ACHN (cell line): Measurements from ENCODE around the gene VAV2.

ENCODE experiments used
- DNase-seq: peaks from one replicate; pipeline ENCODE4 v3.0.0-alpha.2; 2015
- in situ Hi-C: cut with HindIII; loops from 2 replicates; pipeline ENCODE4 v1.10.0; 2017; ENCODE audit warnings: low sequenced_read_pairs, low pct_ligation_motif_present, low pct_unique_long_range_greater_than_20kb

The VAV2 gene

GRCh38 chr9:133991964-133992779, at the start of gene VAV2:
Gene VAV2 (minus strand): TSS chr9:133992324. CDS start chr9:133992278, 46 bp downstream.
- DNase-seq, result peak; percentile 65
- in situ Hi-C loops, result loop anchor here (25.0 kb wide), 1 partner anchor 205 kb away; no protein-coding TSS in a partner anchor

- DNase-seq, result no peak
- in situ Hi-C loops, result no loop called here
These were observed 49.5 kb upstream of the VAV2 start for GRCh38 chr9:134041649-134041962.

GRCh38 chr9:134040781-134041648, 48.9 kb upstream of the VAV2 start:
- DNase-seq, result no peak
- in situ Hi-C loops, result no loop called here

GRCh38 chr9:134040176-134040565, 48.0 kb upstream of the VAV2 start:
- in situ Hi-C loops, result no loop called here
- no peak for DNase-seq

- no peak for DNase-seq
- in situ Hi-C loops, result no loop called here
These were observed 47.5 kb upstream of the VAV2 start for GRCh38 chr9:134039386-134040175.

- in situ Hi-C loops, result no loop called here
- DNase-seq, result no peak
These were observed 45.5 kb upstream of the VAV2 start for GRCh38 chr9:134037641-134038040.

- in situ Hi-C loops, result no loop called here
- no peak for DNase-seq
These were observed 44.0 kb upstream of the VAV2 start for GRCh38 chr9:134036130-134036529.

GRCh38 chr9:134035041-134036039, 43.2 kb upstream of the VAV2 start:
- in situ Hi-C loops, result no loop called here
- DNase-seq, result no peak

- no peak for DNase-seq
- in situ Hi-C loops, result no loop called here
These were observed 42.3 kb upstream of the VAV2 start for GRCh38 chr9:134034215-134035040.

GRCh38 chr9:134033516-134034214, 41.5 kb upstream of the VAV2 start:
- no peak for DNase-seq
- in situ Hi-C loops, result no loop called here

GRCh38 chr9:134032456-134033222, 40.5 kb upstream of the VAV2 start:
- in situ Hi-C loops, result no loop called here
- no peak for DNase-seq

GRCh38 chr9:134031783-134032182, 39.7 kb upstream of the VAV2 start:
- in situ Hi-C loops, result no loop called here
- no peak for DNase-seq

GRCh38 chr9:134030821-134031470, 38.8 kb upstream of the VAV2 start:
- in situ Hi-C loops, result no loop called here
- no peak for DNase-seq

GRCh38 chr9:134029248-134030226, 37.4 kb upstream of the VAV2 start:
- in situ Hi-C loops, result no loop called here
- DNase-seq, result no peak
